Right renal pelvis (tissue), 4 donors: Measurements from ENCODE around the gene WNT7B. TPM values are rescaled to one million over a fixed set of nuclear protein-coding genes. Genes with fewer than 3 reads are reported as not detected.
"Not testable (repeated sequence)": the region's sequence is repeated elsewhere in the genome, so short reads cannot be mapped to it uniquely, and the experiment has no call there.

Source experiments
- DNase-seq, 4 donors: peaks; one replicate each; pipeline ENCODE4 v3.0.0-alpha.2; 2013; ENCODE audit warnings: low read depth in 4 of 4, low spot score in 3 of 4, missing footprints in 1 of 4
- polyA plus RNA-seq, 4 donors: library from polyadenylated mRNA; unstranded; fragments of 120-200 nt; gene quantifications; one replicate each; pipeline ENCODE4 v1.2.1, GENCODE V29; 2013; ENCODE audit not compliant: insufficient read length in 4 of 4

Gene WNT7B
- polyA plus RNA-seq, 4 donors = 7.7 to 15.6 (median 10.8) TPM

DNA sequence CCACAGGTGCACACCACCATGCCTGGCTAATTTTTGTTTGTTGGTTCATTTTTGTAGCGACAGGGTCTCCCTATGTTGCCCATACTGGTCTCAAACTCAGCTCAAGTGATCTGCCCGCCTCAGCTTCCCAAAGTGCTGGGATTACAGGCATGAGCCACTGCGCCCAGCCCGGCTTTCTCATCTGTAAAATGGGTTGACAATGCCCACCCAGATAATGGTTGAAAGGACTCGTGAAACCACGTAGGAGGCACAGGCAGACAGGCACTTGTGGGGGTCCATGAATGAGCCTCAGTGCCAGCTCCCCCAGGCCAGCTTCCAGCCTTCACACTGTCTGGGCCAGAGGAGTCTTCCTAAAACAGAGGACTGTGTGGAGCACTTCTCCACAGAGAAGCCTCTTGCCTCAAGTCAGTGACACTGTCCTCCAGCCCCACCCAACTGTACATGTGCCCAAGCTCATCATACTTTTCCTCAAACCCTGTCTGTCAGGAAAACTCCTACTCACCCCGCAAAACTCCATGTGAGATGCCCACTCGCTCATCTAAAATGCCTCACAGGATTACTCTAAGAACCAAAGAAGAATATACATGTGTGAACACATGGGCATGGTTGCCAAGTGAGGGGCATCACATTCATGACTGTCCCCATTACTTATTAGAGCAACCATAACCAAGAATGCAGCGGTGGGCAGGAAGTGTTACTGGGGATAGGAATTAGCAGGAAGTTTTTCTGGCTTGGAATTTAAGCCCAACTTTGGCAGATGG, 32.1 kb upstream of the WNT7B start:
- DNase-seq = no peak

DNA sequence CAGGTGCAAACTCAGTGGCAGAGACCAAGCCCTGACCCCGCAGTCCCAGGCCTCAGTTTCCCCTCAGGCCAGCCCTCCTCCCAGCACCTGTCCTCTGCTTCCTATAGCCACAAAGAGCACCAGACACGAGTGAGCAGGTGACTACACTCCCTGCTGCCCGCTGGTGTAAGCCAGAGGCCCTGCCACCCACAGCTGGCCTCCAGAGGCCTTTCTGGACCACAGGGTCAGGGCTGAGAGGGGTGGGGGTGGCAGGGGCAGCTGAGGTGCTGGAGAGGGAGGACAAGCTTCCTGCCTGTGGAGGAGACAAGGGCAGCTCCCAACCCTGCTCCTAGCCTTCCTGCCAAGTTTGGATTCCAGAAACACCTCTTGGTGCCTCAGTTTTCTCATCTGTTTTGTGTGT, 31.3 kb upstream of the WNT7B start:
- no peak for DNase-seq

DNA sequence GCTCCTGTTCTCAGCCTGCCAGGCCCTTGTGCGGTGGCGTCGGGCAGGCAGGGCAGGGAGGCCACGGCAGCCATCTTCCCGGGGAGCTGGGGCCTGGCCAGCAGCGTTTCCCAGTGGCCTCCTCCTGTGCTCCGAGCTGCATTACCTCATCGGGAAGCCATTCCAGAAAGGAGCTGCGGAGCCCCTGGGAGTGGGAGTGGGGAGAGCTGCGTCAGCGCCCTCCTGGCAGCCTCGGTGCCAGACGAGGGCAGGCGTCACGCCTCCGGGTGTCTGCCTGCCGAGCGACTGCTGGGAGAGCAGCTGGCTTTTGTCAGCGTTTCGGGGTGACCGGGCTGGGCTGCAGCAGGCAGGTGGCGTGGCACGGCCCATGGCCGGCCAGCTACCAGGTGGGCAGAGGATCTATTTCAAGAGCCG, 30.9 kb upstream of the WNT7B start:
- peak in 1 of 4 donors; percentile 43 for DNase-seq

- no peak for DNase-seq
These were observed 30.3 kb upstream of the WNT7B start for GRCh38 chr22:46007003-46007847.

DNA sequence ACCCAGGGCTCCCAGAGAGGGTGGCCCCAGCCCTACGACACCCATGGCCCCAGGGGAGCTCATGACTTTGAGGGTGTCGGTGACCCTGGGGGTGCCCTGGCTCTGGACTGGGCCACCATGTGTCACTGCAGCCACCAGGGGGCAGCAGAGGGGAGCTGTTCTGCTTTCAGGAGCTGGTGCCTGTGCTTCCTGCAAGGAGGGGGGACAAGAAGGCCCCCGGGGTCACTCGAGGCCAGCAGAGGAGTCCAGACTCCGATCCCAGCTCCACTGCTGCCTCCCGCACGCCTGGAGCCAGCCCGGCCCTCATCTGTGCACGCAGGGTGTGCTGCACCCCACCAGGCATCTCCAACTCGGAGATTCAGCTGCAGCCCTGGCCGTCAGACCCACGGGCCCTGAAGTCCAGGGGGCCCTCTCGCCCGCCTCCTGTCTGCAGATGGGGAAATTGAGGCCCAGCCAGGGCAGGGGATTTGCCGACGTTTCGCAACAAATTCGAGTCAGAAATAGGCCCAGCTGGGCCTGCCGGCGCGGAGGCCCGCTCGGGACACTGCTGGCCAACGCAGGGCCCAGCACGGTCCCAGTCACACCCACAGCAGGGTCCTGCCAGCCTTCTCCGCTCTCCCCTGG, 29.5 kb upstream of the WNT7B start:
- peak; percentile 64 to 86 (median 77) for DNase-seq

- not testable (repeated sequence) for DNase-seq
These were observed 28.2 kb upstream of the WNT7B start for GRCh38 chr22:46005116-46005705.

DNA sequence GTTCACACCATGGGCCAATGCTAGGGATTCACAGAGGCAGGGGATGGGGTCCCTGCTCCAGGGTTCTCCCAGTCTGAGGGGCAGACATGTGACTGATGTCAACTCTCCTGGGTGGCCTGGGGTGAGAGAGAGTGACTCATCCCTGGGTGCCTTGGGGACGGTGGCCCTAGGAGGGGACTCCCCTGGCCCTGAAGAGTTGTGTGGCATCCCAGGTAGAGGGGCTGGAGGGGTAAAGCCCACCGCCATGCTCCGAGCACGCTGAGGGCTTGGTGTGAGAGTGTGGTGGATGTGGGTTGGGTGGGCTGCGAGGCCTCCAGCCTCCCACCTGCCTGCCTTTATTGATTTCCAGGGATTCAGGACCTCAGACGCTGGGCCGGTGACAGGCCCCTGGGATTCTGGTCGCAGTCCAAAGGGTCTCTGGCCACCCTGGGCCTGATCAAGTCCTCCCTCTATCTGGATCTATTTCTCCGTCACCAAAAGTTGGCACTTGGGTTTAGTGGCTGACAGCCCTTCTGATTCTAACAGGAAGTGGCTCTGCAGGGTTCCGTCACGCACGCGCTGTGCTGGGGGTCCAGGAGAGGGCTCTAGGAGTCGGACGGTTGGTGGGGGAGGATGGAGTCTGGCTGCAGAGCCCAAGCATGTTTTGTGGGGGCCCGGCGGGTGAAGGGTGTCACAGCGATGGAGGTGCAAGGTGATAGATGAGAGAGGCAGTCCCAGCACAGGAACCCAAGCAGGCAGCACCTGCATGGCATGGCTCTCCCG, 27.3 kb upstream of the WNT7B start:
- DNase-seq = no peak

DNA sequence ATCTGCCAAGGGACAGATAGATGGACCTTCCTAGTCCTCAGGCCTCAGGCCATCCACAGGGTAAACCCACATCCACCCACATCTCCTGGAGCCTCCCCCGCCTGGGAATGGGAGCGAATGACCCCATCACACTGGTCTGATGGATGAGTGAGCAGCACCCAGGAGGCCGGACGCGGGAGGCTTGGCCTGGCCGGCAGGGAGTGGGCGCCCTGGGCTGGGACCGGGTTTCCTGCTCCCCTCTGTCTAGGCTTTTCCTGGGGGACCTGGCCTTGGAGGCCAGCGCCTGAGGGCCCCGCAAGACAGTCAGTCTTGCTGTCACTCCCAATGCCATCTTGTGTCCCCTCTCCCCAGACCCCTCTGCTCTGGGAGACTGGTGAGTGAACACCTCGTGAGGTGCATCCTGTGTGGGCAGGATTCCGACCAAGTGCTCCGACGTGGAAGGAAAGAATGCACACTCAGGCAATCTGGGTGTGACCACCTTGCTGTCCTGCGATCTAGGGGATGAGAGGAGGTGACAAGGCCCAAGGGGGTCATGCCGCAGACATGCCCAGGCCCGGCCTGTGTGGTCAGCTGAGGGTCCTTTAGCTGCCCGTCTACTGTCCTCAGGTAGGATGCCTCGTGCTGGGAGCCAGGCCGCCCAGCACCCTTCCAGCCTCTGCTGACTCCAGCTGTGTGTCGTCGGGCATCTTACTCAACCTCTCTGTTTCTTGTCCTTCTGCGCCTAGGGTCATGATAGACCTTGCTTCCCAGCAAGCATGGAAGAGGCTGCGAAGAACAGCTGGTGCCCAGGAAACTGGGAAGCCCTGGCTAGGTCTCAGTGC, 26.5 kb upstream of the WNT7B start:
- no peak for DNase-seq

DNA sequence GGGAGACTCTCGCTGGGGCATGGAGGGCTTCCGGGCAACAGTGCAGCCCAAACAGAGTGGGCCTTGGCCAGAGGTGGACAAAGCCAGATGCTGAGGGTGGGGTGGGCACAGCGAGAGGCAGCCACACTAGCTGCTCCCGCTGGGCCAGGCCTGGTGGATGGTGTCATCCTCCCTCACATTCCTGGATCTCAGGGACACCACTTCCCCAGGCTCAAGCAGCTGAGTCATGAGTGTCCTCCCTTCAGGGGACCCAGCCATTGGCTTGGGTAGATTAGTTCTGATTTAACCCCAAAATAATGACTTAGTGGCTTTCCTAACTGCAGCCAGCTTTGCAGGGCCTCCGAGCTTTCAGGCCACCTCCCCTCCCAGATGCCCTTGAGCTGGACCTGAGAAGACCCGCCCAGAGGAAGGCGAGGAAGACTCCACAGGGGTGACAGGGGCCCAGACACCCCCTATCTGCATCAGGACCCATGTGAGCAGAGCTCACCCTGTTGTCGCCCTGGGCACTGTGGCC, 25.9 kb upstream of the WNT7B start:
- DNase-seq = no peak

DNA sequence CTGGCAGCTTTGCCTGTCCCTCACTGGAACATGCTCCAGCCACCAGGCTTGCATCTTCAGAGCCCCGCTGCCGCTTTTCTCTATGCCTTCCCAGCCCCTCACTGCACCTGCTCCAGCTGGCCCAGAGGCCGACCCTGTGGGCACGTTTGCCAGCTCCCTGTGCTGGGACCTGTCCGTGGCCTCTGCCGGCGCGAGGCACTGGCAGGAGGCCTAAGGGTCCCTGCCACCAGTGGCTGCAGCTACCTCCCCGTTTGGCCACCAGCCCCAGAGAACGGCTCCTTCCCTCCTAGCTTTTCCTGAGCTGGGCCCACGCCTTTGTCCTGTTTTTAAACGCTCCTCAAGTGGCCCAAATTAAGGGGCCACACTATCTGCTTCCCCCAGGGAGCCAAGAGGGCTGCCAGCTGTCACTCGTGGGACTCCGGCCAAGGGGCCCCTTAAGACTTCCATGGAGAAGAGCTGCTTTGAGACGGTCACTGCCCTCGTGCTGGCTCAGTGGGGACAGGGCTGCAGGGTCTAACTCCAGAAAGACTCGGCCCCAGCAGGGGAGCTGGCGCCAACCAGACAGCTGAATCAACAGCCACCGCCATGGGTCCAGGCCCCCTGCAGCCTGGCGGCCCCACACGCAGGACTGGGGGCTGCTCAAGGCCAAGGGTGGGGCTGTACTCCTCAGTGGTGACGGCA, 24.6 kb upstream of the WNT7B start:
- no peak for DNase-seq

GRCh38 chr22:46001046-46001425, 24.1 kb upstream of the WNT7B start:
- no peak for DNase-seq

- DNase-seq = no peak
These were observed 23.4 kb upstream of the WNT7B start for GRCh38 chr22:46000081-46001027.

- no peak for DNase-seq
These were observed 22.5 kb upstream of the WNT7B start for GRCh38 chr22:45999379-45999971.

DNA sequence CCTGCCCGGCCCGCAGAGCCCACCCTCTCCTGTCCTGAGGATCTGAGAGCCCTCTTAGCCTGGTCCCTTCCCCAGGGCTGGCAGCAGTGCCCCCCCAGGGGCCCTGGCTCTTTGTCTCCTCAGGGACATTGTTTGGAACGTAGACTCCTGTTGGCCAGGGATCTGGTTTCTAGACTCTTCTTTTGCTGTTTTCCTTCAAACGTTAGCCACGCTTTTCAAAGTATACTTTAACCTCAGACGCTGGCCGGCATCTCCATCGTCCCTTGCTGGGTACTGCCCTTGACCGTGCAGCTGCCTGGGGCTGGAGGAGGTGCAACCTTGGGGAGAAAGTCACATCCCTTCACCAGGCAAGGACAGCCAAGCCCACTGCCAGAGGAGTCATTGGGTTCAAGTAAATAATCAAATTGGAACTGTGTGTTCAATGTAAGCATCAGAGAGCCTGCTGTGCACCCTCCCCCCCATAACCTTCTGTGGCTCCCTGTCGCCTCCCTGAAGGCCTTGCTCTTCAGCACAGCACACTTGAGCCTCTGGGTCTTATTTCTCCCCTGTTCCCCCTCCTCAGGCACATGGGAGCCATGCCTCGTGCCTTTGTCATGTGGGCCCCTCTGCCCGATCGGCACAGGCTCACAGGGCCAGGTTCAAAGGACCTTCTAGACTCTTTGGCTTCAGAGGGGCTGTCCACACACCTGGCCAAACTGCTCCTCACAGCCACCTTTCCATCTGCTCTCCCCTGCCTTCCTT, 21.8 kb upstream of the WNT7B start:
- no peak for DNase-seq

GRCh38 chr22:45997777-45998637, 21.0 kb upstream of the WNT7B start:
- DNase-seq = no peak
